Fibroblast of skin of left biceps (primary cell): ENCODE results near the gene VPS13A.
"Not testable (repeated sequence)": the region's sequence is repeated elsewhere in the genome, so short reads cannot be mapped to it uniquely, and the experiment has no call there.

Source experiments
- DNase-seq, 2 experiments: peaks; one replicate each; pipeline ENCODE4 v3.0.0-alpha.2; 2013; ENCODE audit warnings: low read depth in 2 of 2

VPS13A gene

DNA sequence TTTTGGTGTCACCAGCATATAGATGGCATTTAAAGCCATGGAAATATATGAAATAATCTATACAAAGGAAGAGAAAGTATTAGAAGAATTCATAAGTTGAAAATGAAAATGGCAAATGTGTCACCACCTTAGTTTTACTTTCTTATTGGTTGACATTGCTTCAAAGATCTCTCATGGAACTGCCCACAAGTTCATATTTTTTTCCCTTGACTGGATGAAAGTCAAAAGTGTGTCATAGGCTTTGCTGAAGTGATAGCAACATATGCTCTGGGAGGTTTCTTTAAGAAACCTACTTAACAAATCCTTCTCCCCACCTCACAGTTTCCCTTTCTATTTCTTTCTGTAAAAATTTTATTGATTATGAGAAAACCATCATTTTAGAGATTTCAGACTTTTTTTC is 127.2 kb downstream of the VPS13A start:
- no peak for DNase-seq

GRCh38 chr9:77305622-77306400 is 128.5 kb downstream of the VPS13A start:
- DNase-seq: peak; percentile 67 to 76

DNA sequence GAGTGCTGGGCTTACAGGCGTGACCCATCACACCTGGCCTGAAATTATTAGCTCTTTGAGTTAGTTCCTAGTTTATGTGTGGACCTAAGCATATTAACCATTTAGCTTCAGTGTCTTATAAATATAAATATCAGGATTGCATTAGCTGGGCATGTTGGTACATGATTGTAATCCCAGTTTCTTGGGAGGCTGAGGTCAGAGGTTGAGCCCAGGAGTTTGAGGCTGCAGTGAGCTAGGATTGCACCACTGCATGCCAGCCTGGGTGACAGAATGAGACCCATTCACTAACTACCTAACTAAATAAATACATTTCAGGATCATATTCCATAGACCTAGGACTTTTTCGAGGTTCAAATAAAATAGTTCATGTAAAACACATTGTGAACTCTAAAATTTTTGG is 129.8 kb downstream of the VPS13A start:
- DNase-seq: no peak

DNA sequence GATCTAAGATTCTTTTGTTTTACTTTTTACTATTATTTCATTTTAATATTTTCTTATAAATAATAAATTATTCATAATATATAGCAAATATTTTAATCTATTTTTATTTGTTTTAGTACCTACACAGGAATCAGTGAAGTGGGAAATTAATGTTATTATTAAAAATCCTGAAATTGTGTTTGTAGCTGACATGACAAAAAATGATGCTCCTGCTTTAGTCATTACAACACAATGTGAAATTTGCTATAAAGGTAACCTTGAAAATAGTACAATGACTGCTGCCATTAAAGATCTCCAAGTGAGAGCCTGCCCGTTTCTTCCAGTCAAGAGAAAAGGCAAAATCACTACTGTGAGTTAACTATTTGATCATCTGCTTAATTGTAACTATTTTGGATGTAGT is 138.7 kb downstream of the VPS13A start:
- no peak for DNase-seq

GRCh38 chr9:77325058-77325457 is 147.7 kb downstream of the VPS13A start:
- DNase-seq: no peak

DNA sequence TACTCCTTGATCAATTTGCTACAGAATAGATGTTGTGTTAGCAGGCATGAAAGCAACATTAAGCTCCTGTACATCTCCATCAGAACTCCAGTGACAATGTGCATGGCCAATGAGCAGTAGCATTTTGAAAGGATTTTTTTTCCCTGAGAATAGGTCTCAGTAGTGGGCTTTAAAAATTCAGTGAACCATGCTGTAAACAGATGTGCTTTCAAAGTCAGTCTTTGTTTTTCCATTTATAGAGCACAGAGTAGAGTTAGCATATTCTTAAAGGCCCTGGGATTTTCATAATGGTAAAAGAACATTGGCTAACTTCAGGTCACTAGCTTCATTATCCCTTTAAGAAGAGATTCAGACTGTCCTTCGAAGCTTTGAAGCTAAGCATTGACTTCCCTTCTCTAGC is 150.8 kb downstream of the VPS13A start:
- no peak for DNase-seq

DNA sequence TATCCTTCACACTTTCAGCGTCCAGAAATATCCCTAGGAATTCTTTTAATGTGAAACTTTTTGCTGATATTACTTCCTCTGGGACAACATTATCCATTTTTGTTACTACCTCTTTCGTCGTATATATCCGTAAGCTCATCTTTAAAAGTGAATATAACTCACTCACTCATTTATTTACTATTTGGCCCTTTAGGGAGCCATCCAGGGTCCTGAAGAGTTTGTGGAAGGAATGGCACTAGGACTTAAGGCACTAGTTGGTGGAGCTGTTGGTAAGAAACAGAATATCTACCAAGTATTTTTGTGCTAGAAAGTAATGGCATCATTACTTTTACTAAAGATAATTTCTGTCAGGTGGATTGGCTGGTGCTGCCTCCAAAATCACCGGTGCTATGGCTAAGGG is 192.7 kb downstream of the VPS13A start:
- DNase-seq: no peak

- DNase-seq: no peak
Observed at GRCh38 chr9:77374266-77374665, 196.9 kb downstream of the VPS13A start.

GRCh38 chr9:77375956-77376532 is 198.7 kb downstream of the VPS13A start:
- no peak for DNase-seq

DNA sequence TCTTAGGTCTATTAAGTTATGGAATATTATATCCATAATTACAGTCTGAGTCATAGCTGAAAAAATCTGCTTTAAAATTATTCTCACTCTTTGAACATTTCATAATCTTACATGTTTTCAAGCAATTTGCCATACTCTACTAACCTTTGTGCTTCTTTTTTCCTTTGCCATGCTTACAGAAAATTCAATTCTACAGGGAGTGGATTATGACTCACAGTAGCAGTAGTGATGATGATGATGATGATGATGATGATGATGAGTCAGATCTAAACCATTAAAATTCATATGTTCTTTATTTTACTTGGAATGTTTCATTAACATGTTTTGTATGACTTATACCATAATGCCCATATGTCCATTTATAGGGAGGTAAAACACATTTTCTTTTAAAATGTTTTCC is 207.1 kb downstream of the VPS13A start:
- DNase-seq: peak; percentile 61 to 65

DNA sequence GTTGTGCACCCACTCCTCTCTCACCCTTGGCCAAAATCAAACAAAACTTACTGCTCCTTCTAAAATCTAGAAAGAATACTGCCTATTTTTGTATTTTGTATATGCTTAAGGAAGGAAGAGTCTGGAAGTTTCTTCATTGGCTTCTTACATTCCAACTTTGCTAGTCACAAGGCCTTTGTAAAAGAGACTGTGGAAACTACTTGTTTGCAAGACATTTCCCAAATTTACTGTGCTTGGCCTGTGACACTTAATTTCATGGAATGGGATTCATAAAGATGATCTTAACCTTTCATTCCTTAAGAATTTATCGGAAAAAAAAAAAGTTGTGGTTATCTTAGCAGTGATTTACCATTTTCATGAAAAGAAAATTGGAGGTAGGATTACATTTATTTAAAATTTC is 208.9 kb downstream of the VPS13A start:
- DNase-seq: peak; percentile 42 to 45

GRCh38 chr9:77391834-77392233 is 214.5 kb downstream of the VPS13A start:
- DNase-seq: no peak

DNA sequence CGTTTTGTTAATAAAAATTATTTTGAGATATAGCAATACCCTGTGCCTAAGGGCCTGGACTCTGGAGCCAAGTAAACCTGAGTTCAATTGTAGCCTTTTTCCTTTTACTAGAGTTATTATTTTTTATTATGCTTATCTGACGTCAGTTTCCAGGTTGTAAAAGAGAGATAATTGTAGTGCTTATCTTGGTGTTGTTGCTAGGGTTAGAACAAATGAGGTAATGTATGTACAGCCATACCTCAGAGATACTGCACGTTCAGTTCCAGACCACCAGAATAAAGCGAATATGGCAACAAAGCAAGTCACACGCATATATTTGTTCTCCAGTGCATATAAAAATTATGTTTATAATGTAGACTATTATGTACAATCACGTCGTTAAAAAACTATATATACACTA is 215.0 kb downstream of the VPS13A start:
- no peak for DNase-seq

GRCh38 chr9:77398581-77398980 is 221.2 kb downstream of the VPS13A start:
- not testable (repeated sequence) for DNase-seq

DNA sequence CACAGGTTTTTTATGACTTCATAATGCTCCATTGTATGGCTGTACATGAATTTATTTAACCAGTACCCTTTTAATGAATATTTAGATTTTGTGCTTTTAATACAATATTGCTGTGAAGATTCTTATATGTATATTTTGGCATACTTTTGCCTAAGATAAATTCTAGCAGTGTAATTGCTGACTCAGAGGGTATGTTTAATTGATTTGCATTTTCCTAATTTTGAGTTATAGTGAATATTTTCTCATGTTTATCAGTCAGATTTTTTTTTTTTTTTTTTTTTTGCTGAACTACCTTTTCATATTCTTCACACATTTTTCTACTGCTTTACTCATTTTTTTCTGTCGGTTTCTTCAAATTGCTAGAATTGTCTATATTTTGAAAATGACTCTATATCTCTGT is 222.6 kb downstream of the VPS13A start:
- no peak for DNase-seq

DNA sequence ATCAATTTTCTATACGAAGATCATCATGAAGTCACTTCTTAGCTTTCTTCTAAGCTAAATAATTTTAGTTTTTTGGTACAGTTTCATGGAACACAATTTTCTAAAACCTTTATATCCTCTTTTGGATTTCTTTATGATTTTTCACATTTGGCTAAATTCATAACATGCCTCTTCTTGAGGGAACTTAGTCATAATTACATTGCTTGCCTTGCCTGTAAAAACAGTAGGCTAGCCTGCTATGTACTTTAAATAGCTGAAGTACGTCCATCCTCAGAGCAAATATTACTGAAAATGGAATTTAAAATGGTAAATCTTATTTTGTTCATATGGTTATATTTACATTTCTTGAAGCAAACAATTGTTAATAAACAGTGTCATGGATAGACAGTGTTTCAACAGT is 225.0 kb downstream of the VPS13A start:
- no peak for DNase-seq

DNA sequence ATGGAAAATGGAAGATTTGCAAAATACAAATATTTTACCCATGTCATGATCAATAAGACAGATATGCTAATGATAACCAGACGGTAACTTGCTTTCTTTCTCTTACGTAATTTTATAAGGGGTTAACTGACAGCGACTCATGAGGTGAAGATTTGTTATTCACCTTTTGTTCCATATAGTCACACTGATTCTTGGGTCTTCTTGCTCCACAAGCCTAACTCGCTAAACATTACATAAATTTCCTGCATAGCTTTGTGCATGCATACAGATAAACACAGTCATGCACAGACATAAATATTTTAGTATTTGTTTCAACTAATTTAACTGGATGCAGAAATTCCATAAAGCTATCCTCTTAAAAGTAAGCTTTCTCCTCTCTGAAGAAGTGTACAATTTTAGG is 225.9 kb downstream of the VPS13A start:
- DNase-seq: no peak

- not testable (repeated sequence) for DNase-seq
Observed at GRCh38 chr9:77408521-77408920, 231.2 kb downstream of the VPS13A start.

DNA sequence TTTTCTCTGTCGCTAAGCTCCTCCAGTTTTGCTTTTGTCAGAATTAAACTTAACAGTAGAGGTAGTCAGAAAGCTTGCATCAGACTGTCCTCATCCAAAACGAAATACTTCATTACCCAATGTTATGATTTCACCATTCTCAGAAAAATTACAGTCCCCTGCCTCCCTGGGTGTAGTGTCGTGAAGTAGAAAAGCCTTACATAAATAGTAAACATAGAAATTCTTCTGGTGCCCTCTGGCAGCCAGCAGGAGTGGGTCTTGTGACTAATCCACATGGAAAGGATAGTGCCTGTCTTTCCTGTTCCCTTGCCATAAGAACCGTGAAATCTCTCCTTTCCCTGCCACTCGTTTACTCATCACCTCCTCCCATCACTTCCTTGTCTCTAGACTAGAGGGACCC is 240.2 kb downstream of the VPS13A start:
- DNase-seq: no peak

- DNase-seq: no peak
Observed at GRCh38 chr9:77418226-77418625, 240.9 kb downstream of the VPS13A start.

- DNase-seq: no peak
Observed at GRCh38 chr9:77420641-77421040, 243.3 kb downstream of the VPS13A start.

GRCh38 chr9:77421506-77422265 is 244.4 kb downstream of the VPS13A start:
- no peak for DNase-seq

DNA sequence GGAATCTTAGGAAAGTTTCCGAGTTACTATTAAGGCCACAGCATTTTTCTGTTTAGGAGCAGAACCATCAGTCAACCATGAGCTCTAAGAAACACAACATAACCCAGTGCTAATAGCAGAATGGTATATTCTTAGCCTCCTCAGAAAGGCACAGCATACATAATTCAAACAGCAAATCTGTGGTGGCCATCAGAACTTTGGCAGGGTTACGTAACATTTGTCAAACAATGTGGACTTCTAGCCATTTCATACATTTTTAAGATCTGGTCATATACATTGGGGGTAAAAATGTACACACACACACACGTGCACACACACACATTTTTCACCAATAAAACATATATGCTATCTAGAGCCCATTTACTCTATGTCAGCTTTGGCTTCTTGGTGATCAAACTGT is 245.6 kb downstream of the VPS13A start:
- DNase-seq: no peak
